HCT116 (cell line): ENCODE results near the gene ASNS. TPM values are rescaled to one million over a fixed set of nuclear protein-coding genes. Genes with fewer than 3 reads are reported as not detected.
A peak's percentile ranks its signal among the peaks of the same experiment; 100 is the strongest.

ENCODE experiments used
- ATAC-seq: fragments of 200-7000 bp; cut with Tn5 transposase; 2 replicates; pipeline ENCODE4 v1.9.1; 2020; ENCODE audit warnings: mild to moderate bottlenecking, moderate library complexity
- BruUV-seq: library from RNA; stranded (reverse); fragments of 400-500 nt; replicated peaks from 2 replicates; lab custom pipeline; 2021; lab: Mats Ljungman, UMichigan
- CTCF ChIA-PET: fragments of 300-600 bp; sonication (Branson Sonifier 250); formaldehyde crosslinking; loops from one replicate; lab custom pipeline; 2021; ENCODE audit warnings: antibody characterized with exemption; lab: Charles Lee
- POLR2A ChIA-PET: fragments of 300-600, 350-600 bp; sonication (Branson Sonifier 250); formaldehyde crosslinking; loops from one replicate; lab custom pipeline; 2021; ENCODE audit warnings: antibody characterized with exemption; lab: Charles Lee
- RAD21 ChIA-PET, 2 experiments: fragments of 300-600 bp; sonication (Branson Sonifier 250); formaldehyde crosslinking; loops; one replicate each; lab custom pipeline; 2023; ENCODE audit warnings: low total read pairs in 2 of 2; ENCODE audit not compliant: uncharacterized antibody in 2 of 2, unreplicated experiment in 2 of 2, low non-redundant PET in 1 of 2; lab: Charles Lee
- DNase-seq: peaks from one replicate; pipeline ENCODE4 v3.0.0-alpha.2; 2010; ENCODE audit warnings: low read depth, low spot score
- H2AFZ ChIP-seq: fragments of 200-600 bp; shearing (Covaris generic), sonication (generic); 2 replicates; pipeline ENCODE4 v1.6.1; 2017; ENCODE audit warnings: low read depth, mixed run types, mixed read lengths, antibody characterized with exemption, low read length; ENCODE audit not compliant: poor library complexity, severe bottlenecking
- H3K27ac ChIP-seq: 2 replicates; pipeline ENCODE4 v1.5.1; 2012; ENCODE audit warnings: low read depth, low read length
- H3K27me3 ChIP-seq: fragments of 200-600 bp; sonication (generic); 2 replicates; pipeline ENCODE4 v1.6.1; 2016; ENCODE audit warnings: mixed run types, low read length, mixed read lengths; ENCODE audit not compliant: insufficient read depth
- H3K36me3 ChIP-seq, 2 experiments: fragments of 200-500 bp in 1 of 2; fragments of 200-600 bp in 1 of 2; sonication (Bioruptor generic) in 1 of 2; sonication (generic) in 1 of 2; 2 replicates each; pipeline versions ENCODE4 v1.5.1 to v1.6.1; 2014 to 2016; ENCODE audit warnings: low read length in 2 of 2, inconsistent platforms in 1 of 2, mixed read lengths in 1 of 2, mixed run types in 1 of 2; ENCODE audit not compliant: insufficient read depth in 2 of 2, control insufficient read depth in 1 of 2
- H3K4me1 ChIP-seq, 2 experiments: fragments of 200-600 bp in 1 of 2; sonication (generic) in 1 of 2; 2 replicates each; pipeline versions ENCODE4 v1.5.1 to v1.6.1; 2012 to 2017; ENCODE audit warnings: low read length in 2 of 2, inconsistent platforms in 1 of 2, mild to moderate bottlenecking in 1 of 2, mixed read lengths in 1 of 2, mixed run types in 1 of 2, moderate library complexity in 1 of 2; ENCODE audit not compliant: insufficient read depth in 2 of 2, control insufficient read depth in 1 of 2
- H3K4me2 ChIP-seq: fragments of 200-600 bp; sonication (generic); 2 replicates; pipeline ENCODE4 v1.6.1; 2017; ENCODE audit warnings: mixed run types, low read length, mixed read lengths
- H3K4me3 ChIP-seq, 2 experiments: fragments of 200-600 bp in 1 of 2; sonication (generic) in 1 of 2; replicated peaks in 1 of 2; 2 replicates each; pipeline ENCODE4 v1.5.1; 2011 to 2016; ENCODE audit warnings: low read length in 2 of 2, control low read depth in 1 of 2, low read depth in 1 of 2, mild to moderate bottlenecking in 1 of 2, mixed read lengths in 1 of 2, mixed run types in 1 of 2
- H3K79me2 ChIP-seq: fragments of 200-600 bp; sonication (generic); 2 replicates; pipeline ENCODE4 v1.6.1; 2017; ENCODE audit warnings: mild to moderate bottlenecking, mixed run types, low read length, moderate library complexity, mixed read lengths; ENCODE audit not compliant: insufficient read depth
- H3K9ac ChIP-seq: fragments of 200-600 bp; sonication (generic); 2 replicates; pipeline ENCODE4 v1.6.1; 2016; ENCODE audit warnings: low read length, mixed read lengths
- H3K9me2 ChIP-seq: fragments of 200-600 bp; sonication (generic), shearing (Covaris generic); 2 replicates; pipeline ENCODE4 v1.6.1; 2017; ENCODE audit warnings: mixed run types, mild to moderate bottlenecking, moderate library complexity; ENCODE audit not compliant: insufficient read depth
- H3K9me3 ChIP-seq, 2 experiments: fragments of 200-500 bp in 1 of 2; fragments of 200-600 bp in 1 of 2; sonication (Bioruptor generic) in 1 of 2; sonication (generic) in 1 of 2; 2 replicates each; pipeline ENCODE4 v1.6.1; 2014 to 2017; ENCODE audit warnings: low read length in 2 of 2, mixed read lengths in 2 of 2, inconsistent platforms in 1 of 2, low read depth in 1 of 2, mild to moderate bottlenecking in 1 of 2, mixed run types in 1 of 2, moderate library complexity in 1 of 2; ENCODE audit not compliant: control insufficient read depth in 1 of 2, insufficient read depth in 1 of 2
- H4K20me1 ChIP-seq: fragments of 200-600 bp; sonication (generic), shearing (Covaris generic); 2 replicates; pipeline ENCODE4 v1.6.1; 2017; ENCODE audit warnings: mixed run types, mild to moderate bottlenecking, moderate library complexity; ENCODE audit not compliant: insufficient read depth
- CTCF ChIP-seq, 3 experiments: fragments of 200-600 bp in 1 of 3; sonication (generic) in 1 of 3; IDR thresholded peaks in 2 of 3; conservative IDR thresholded peaks in 1 of 3; 2 replicates each; pipeline ENCODE4 v1.5.1; 2012 to 2017; ENCODE audit warnings: low read depth in 2 of 3, low read length in 2 of 3, antibody characterized with exemption in 1 of 3, borderline replicate concordance in 1 of 3, control low read depth in 1 of 3, mild to moderate bottlenecking in 1 of 3, mixed read lengths in 1 of 3, mixed run types in 1 of 3, moderate library complexity in 1 of 3; ENCODE audit not compliant: insufficient read depth in 1 of 3
- RAD21 ChIP-seq: IDR thresholded peaks from 2 replicates; pipeline ENCODE4 v1.6.1; 2012; ENCODE audit warnings: low read depth, mild to moderate bottlenecking
- ZBTB33 ChIP-seq: IDR thresholded peaks from 2 replicates; pipeline ENCODE4 v1.6.1; 2011; ENCODE audit warnings: mild to moderate bottlenecking, low read length, moderate library complexity; ENCODE audit not compliant: insufficient replicate concordance; ENCODE audit errors: extremely low read depth
- intact Hi-C: fragments of 100-400 bp; cut with micrococcal nuclease; formaldehyde crosslinking; loops from 2 replicates; pipeline ENCODE4 v1.10.0; 2022
- total RNA-seq: library from RNA; stranded (reverse); gene quantifications from one replicate; pipeline ENCODE4 v1.2.1, GENCODE V29; 2021; ENCODE audit not compliant: unreplicated experiment

Gene ASNS
- total RNA-seq, 1 experiment from 2014 or later: 282 TPM

GRCh38 chr7:97845622-97846203 lies 26.5 kb downstream of the ASNS start:
- Histone ChIP-seq H3K9me3 (no peaks in the 10 kb centered on the region), H3K9ac (no peak overlapping the region), H4K20me1 (no peaks in the 10 kb centered on the region), H3K27me3 (no peaks in the 10 kb centered on the region), H3K27ac (no peak overlapping the region), H3K79me2 (no peaks in the 10 kb centered on the region), H2AFZ (peak overlapping the region; percentile 3), H3K9me2 (no peaks in the 10 kb centered on the region), H3K4me3 (no peak overlapping the region), H3K4me1 (no peaks in the 10 kb centered on the region), H3K36me3 (no peaks in the 10 kb centered on the region), H3K4me2 (no peak overlapping the region)
- ChIA-PET POLR2A (no interaction called here), RAD21 (interaction anchor here in 1 of 2 experiments (0.6 kb wide), 1 partner anchor 11 kb away, joined by 3 read pairs; no protein-coding TSS in a partner anchor), CTCF (interaction anchor here (2.1 to 3.0 kb wide), 3 partner anchors 168 to 741 kb away, joined by 7 to 9 read pairs (median 8); no protein-coding TSS in a partner anchor)
- ATAC-seq (peak; percentile 67), DNase-seq (peak; percentile 13)
- BruUV-seq: no TSS peak
- peak; percentile 27 to 62 (median 54); a peak in 4 of 6 replicates for TF ChIP-seq CTCF (IDR thresholded peaks at IDR 0.05 in 2 of 3, conservative IDR thresholded peaks at IDR 0.05 in 1 of 3; ENCODE audit: borderline replicate concordance in 1 of 3, insufficient read depth in 1 of 3, low read depth in 2 of 3, low read length in 2 of 3)
- peak; percentile 64 for TF ChIP-seq RAD21
- no peak for TF ChIP-seq ZBTB33
- intact Hi-C loops: loop anchor here (5.0 to 10.0 kb wide), 2 partner anchors 169 to 1928 kb away; no protein-coding TSS in a partner anchor
